ENCODE measurements around the gene CAP2.
A peak's percentile ranks its signal among the peaks of the same experiment; 100 is the strongest.

The CAP2 gene

GRCh38 chr6:17392978-17393891, at the start of gene CAP2:
Gene CAP2, plus strand, starts transcription at chr6:17393595. Its CDS starts 27,961 bp downstream, at chr6:17421556.
- DNase-seq: peak; percentile 1

- DNase-seq: no peak
Observed at GRCh38 chr6:17347012-17347411, 46.4 kb upstream of the CAP2 start.

GRCh38 chr6:17349427-17349826, 44.0 kb upstream of the CAP2 start:
- no peak for DNase-seq

- no peak for DNase-seq
Observed at GRCh38 chr6:17352302-17352701, 41.1 kb upstream of the CAP2 start.

GRCh38 chr6:17353440-17354175, 39.8 kb upstream of the CAP2 start:
- DNase-seq: no peak

- no peak for DNase-seq
Observed at GRCh38 chr6:17354700-17355403, 38.5 kb upstream of the CAP2 start.

- DNase-seq: no peak
Observed at GRCh38 chr6:17355404-17355774, 38.0 kb upstream of the CAP2 start.

- no peak for DNase-seq
Observed at GRCh38 chr6:17358515-17358914, 34.9 kb upstream of the CAP2 start.

- no peak for DNase-seq
Observed at GRCh38 chr6:17360564-17360963, 32.8 kb upstream of the CAP2 start.

- DNase-seq: no peak
Observed at GRCh38 chr6:17361013-17361412, 32.4 kb upstream of the CAP2 start.

GRCh38 chr6:17365961-17366360, 27.4 kb upstream of the CAP2 start:
- DNase-seq: no peak

- no peak for DNase-seq
Observed at GRCh38 chr6:17367868-17368267, 25.5 kb upstream of the CAP2 start.

GRCh38 chr6:17381424-17382147, 11.8 kb upstream of the CAP2 start:
- no peak for DNase-seq

- no peak for DNase-seq
Observed at GRCh38 chr6:17385660-17386059, 7.7 kb upstream of the CAP2 start.

GRCh38 chr6:17388365-17388764, 5.0 kb upstream of the CAP2 start:
- no peak for DNase-seq

- DNase-seq: no peak
Observed at GRCh38 chr6:17389274-17389847, 4.0 kb upstream of the CAP2 start.

GRCh38 chr6:17390276-17390675, 3.1 kb upstream of the CAP2 start:
- DNase-seq: no peak

GRCh38 chr6:17391976-17392375, 1.4 kb upstream of the CAP2 start:
- DNase-seq: no peak

- DNase-seq: no peak
Observed at GRCh38 chr6:17393892-17394631, 667 bp downstream of the CAP2 start.

GRCh38 chr6:17395112-17395511, 1.7 kb downstream of the CAP2 start:
- no peak for DNase-seq

- DNase-seq: no peak
Observed at GRCh38 chr6:17396256-17396655, 2.9 kb downstream of the CAP2 start.

GRCh38 chr6:17397764-17398194, 4.4 kb downstream of the CAP2 start:
- no peak for DNase-seq
